KOPT-K1 (cell line): Measurements from ENCODE around the gene ANK2.

ENCODE experiments used
- H3K27ac ChIP-seq: fragments of 200-600 bp; sonication (generic); 2 replicates; pipeline ENCODE4 v1.5.1; 2016; ENCODE audit warnings: antibody characterized with exemption, mild to moderate bottlenecking, low read depth, low read length; ENCODE audit not compliant: poor library complexity, severe bottlenecking
- H3K36me3 ChIP-seq: fragments of 200-600 bp; sonication (generic); 2 replicates; pipeline ENCODE4 v1.5.1; 2017; ENCODE audit warnings: antibody characterized with exemption, mild to moderate bottlenecking, low read length, moderate library complexity; ENCODE audit not compliant: insufficient read depth
- H3K9me3 ChIP-seq: fragments of 200-600 bp; sonication (generic); 2 replicates; pipeline ENCODE4 v1.5.1; 2017; ENCODE audit warnings: antibody characterized with exemption, low read length, mild to moderate bottlenecking; ENCODE audit not compliant: insufficient read depth, poor library complexity, severe bottlenecking

Gene ANK2

GRCh38 chr4:113390850-113391249, 341.4 kb downstream of the ANK2 start:
- Histone ChIP-seq H3K9me3 (peaks cover 6% of the 10 kb centered on the region), H3K27ac (no peak overlapping the region), H3K36me3 (no peaks in the 10 kb centered on the region)

- H3K36me3 ChIP-seq: no peaks in the 10 kb centered on the region
- H3K27ac ChIP-seq: no peak overlapping the region
- H3K9me3 ChIP-seq: no peaks in the 10 kb centered on the region
Measured at GRCh38 chr4:113394108-113394729, 344.8 kb downstream of the ANK2 start.

GRCh38 chr4:113394730-113395530, 345.5 kb downstream of the ANK2 start:
- Histone ChIP-seq H3K36me3 (no peaks in the 10 kb centered on the region), H3K27ac (peak overlapping the region; percentile 12), H3K9me3 (no peaks in the 10 kb centered on the region)

- Histone ChIP-seq H3K9me3 (no peaks in the 10 kb centered on the region), H3K27ac (no peak overlapping the region), H3K36me3 (no peaks in the 10 kb centered on the region)
Measured at GRCh38 chr4:113397114-113397701, 347.8 kb downstream of the ANK2 start.

- no peak overlapping the region for H3K27ac ChIP-seq
- no peaks in the 10 kb centered on the region for H3K9me3 ChIP-seq
- H3K36me3 ChIP-seq: no peaks in the 10 kb centered on the region
Measured at GRCh38 chr4:113398441-113399143, 349.1 kb downstream of the ANK2 start.

- Histone ChIP-seq H3K36me3 (no peaks in the 10 kb centered on the region), H3K27ac (no peak overlapping the region), H3K9me3 (no peaks in the 10 kb centered on the region)
Measured at GRCh38 chr4:113404167-113404571, 354.7 kb downstream of the ANK2 start.

- Histone ChIP-seq H3K36me3 (no peaks in the 10 kb centered on the region), H3K27ac (no peak overlapping the region), H3K9me3 (no peaks in the 10 kb centered on the region)
Measured at GRCh38 chr4:113404841-113405240, 355.4 kb downstream of the ANK2 start.

GRCh38 chr4:113405874-113406722, 356.6 kb downstream of the ANK2 start:
- Histone ChIP-seq H3K9me3 (no peaks in the 10 kb centered on the region), H3K27ac (no peak overlapping the region)

GRCh38 chr4:113406723-113407016, 357.2 kb downstream of the ANK2 start:
- no peak overlapping the region for H3K27ac ChIP-seq
- no peaks in the 10 kb centered on the region for H3K36me3 ChIP-seq
- H3K9me3 ChIP-seq: no peaks in the 10 kb centered on the region

More at GRCh38 chr4:113405874-113406722, 356.6 kb downstream of the ANK2 start:
- no peaks in the 10 kb centered on the region for H3K36me3 ChIP-seq

- Histone ChIP-seq H3K9me3 (no peaks in the 10 kb centered on the region), H3K36me3 (no peaks in the 10 kb centered on the region), H3K27ac (no peak overlapping the region)
Measured at GRCh38 chr4:113407409-113407808, 358.0 kb downstream of the ANK2 start.

- Histone ChIP-seq H3K36me3 (no peaks in the 10 kb centered on the region), H3K27ac (no peak overlapping the region), H3K9me3 (no peaks in the 10 kb centered on the region)
Measured at GRCh38 chr4:113409181-113409580, 359.7 kb downstream of the ANK2 start.

- no peak overlapping the region for H3K27ac ChIP-seq
- H3K36me3 ChIP-seq: no peaks in the 10 kb centered on the region
- no peaks in the 10 kb centered on the region for H3K9me3 ChIP-seq
Measured at GRCh38 chr4:113410686-113411085, 361.2 kb downstream of the ANK2 start.

GRCh38 chr4:113411496-113411938, 362.1 kb downstream of the ANK2 start:
- Histone ChIP-seq H3K27ac (no peak overlapping the region), H3K36me3 (no peaks in the 10 kb centered on the region), H3K9me3 (no peaks in the 10 kb centered on the region)

- Histone ChIP-seq H3K36me3 (no peaks in the 10 kb centered on the region), H3K27ac (no peak overlapping the region)
Measured at GRCh38 chr4:113419631-113420030, 370.2 kb downstream of the ANK2 start.

More at GRCh38 chr4:113419631-113420030, 370.2 kb downstream of the ANK2 start:
- H3K9me3 ChIP-seq: peaks cover 6% of the 10 kb centered on the region
